HG03196 (cell line): Measurements from ENCODE around the gene KRT76.

Source experiments
- ATAC-seq: cut with Tn5 transposase; IDR thresholded peaks from one replicate; pipeline ENCODE4 v1.9.1; 2021; ENCODE audit not compliant: unreplicated experiment

The KRT76 gene

DNA sequence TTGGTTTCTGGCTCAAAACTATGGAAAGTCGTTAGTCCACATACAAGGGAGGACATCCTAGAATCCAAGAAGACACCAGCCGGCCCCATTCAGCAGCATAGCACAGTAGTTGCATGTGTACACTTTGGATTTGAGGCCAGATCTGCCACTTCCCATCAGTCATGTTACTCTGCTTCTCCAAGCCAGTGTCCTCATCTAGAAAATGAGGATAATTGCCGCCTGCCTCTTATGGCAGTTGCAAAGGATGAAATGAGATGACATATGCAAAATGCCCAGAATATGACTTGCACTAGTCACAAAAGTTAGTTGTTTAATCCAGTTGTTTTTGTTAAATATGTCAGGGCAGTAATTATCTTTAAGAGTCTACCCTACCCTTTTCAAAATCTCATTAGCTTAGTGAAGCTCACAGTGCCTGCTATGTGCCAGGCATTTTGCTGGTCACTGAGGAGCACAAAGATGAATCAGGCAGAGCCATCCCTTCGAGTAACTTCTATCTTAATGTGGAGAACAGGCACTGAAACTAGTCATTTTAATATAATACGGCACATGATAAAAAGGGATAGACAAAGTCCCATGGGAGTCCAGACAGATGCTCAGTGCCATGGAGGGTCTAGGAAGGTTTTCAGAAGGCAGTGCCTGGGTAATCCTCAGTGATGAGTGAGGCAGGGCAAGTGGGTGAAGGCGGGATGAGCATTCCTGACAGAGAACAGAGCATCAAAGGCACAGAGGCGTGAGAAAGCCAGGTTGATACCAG is 6.6 kb upstream of the KRT76 start:
- ATAC-seq: no peak

DNA sequence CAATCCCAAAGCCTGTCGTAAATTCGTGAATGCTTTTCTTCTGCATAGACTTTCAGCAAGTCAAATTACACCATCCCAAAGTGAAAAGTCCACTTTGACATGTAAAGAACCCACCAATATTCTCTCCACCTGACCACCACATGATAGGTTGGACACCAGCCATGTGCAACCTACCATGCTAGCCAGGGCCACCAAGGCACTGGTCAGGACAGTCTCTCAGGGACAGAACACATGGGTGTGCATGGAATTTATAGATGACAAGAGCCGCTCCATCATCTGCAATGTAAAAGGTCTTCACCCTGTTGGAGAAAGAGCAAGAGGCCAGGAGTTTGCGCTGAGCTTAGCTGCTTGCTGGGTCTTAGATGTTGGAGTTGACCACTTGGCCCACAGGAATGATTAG is 5.4 kb upstream of the KRT76 start:
- no peak for ATAC-seq

DNA sequence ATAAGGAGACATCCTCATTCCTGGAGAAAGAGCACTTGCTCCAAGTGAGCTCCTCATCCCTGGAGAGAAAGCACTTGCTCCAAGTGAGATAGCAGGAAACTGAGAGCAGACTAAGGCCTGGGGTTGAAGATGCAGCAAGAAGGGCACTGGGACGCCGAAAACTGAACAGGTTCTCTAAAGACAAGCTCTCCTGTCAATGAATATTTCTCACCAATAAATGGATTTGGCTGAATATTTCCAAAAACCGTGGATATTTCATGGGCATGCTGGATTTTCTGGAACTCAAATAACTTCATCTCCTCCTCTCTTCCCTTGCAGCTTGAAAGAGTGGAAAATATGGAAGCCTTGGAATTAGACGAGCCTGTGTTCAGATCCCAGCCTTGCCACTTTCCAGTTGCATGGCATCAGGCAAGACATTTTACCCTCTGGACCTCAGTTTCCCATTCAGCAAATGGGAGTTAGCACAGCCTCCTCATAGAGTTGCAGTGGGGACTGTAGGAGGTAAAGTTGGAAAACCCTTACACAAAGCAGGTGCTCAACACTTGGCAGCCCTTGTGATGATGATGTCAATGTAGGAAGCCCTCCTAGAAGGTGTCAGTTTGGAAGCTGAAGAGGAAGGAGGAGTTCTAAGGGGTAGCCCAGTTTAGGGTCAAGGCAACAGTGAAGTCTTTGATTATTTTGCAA is 4.4 kb upstream of the KRT76 start:
- no peak for ATAC-seq

DNA sequence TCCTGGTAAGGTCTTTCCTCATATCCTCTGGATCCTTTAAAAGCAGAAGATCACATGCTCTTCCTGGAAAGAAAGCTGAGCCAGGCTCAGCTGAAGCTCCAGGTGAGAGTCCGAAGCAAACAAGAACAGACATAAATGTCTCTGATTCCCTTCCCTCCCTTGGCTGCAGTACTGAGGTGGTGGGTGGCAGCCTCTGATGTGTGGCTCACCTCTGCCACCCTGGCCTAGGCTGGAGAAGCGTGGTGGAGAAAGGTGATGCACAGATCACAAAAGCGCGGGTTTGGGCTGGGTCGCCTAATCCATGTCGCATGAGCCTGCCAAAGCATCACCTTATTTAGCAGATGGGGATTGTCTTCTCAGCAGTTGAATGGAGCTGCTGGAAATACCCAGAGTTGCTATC is 2.8 kb upstream of the KRT76 start:
- ATAC-seq: no peak

DNA sequence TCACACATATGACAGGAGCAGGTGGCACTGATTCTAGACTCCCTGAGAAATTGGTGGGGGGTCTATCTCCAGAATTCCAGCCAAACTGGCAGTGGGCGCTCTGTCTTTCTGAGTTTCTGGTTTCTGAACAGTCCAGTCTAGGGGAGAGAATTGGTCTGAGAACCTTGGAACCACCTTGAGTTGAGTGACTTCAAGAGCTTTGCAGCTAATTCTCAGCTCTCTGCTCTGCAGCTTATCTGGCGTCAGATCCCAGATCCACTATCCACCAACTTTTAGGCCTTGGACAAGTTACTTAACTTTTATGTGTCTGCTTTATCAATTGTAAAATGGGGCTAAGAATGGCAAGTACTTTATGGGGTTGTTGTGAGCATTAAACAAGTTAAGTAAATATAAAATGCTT is 1.7 kb upstream of the KRT76 start:
- ATAC-seq: no peak

DNA sequence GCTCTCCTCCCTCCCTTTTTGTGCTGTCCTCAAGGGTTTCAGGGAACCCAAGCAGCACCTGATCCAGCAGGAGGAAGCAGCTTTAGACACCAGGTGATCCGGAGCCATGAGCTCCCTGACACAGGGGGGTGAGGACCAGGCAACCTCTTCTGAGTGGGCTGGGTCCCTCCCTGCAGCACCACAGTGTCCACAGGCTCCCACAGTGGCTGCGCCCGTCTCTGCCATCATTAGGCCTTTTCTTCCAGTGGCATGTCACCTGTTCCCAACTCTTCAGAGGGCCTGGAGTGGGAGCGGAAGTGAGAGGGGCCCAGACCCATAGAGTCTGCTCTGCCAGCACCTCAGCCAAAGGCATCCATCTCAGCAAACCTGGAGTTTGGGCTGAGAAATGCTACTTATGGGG is 421 bp upstream of the KRT76 start:
- ATAC-seq: no peak

DNA sequence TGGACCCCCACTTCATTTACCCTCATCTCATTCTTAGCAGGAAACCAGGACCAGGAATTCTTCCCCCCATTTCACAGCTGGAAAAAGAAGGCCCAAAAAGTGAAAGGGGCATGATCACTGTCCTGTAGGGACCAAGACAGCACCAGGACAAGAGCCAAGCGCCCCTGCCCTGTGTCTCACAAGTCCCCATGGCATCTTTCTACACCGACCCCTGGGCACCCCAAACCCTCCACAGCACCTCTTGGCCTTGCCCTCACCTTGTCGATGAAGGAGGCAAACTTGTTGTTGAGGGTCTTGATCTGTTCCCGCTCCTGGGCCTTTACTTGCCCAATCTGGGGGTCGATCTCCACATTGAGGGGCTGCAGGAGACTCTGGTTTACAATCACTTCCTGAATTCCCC is 710 bp downstream of the KRT76 start:
- ATAC-seq: no peak

DNA sequence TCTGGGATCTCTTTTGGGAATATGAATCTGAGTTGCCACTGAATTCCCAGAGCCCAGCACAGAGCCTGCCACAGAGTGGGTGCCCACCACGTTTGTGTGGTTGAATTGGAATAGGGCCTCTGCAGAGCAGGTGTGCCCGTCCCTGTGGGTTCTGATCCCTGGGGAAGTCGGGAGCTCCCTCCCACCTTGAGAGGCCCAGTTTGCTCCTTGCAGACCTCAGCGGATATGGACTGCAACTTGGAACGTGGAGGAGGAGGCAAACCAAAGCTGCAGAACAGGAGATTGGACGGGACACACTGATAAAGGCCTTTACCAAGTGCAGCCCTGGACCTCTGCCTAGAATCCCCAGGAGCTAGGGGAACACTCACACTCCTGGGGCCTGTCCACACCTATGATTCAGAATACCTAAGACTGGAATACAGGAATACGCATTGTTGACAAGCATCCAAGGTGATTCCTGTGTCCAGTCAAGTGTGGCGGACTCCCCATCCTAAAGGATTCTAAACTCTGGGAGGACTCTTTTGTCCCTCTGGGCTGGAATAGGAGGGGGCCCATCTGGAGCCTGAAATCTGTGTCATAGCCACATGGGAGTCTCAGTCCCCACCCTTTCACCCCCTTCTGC is 2.4 kb downstream of the KRT76 start:
- ATAC-seq: no peak

DNA sequence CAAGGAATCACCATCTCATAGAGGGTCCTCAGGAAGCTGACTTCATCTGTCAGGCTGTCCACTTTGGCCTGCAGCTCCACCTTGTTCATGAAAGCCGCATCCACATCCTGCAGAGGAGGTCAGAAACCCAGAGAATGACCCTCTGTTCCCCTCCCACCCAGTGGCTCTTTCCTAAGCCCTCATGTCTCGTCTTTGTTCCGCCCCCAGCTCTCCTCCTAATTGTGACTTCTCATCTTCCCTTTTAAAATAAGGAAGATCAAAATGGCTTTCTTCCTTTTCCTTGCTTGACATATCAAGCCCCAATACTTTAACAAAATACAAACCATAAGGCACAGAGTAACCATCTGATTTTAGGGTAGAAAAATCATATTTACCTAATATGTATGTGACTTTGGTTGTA is 4.4 kb downstream of the KRT76 start:
- no peak for ATAC-seq

DNA sequence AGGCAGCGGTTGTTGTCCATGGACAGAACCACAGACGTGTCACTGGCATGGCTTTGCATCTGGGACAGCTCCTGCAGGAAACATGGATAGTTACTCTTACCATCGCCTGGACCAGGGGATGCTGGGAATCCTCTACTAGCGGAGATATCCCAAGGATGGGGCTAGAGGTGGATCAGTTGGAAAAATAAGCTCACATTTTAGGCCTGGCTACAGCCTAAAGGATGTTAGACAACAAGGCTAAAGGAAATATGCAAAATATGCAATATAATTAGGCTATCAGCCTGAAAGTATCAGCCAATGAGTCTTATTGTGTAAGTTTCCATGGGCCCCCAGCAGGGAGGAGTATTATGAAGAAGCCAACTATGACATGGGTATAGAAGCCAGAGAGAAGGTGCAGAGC is 5.0 kb downstream of the KRT76 start:
- no peak for ATAC-seq

DNA sequence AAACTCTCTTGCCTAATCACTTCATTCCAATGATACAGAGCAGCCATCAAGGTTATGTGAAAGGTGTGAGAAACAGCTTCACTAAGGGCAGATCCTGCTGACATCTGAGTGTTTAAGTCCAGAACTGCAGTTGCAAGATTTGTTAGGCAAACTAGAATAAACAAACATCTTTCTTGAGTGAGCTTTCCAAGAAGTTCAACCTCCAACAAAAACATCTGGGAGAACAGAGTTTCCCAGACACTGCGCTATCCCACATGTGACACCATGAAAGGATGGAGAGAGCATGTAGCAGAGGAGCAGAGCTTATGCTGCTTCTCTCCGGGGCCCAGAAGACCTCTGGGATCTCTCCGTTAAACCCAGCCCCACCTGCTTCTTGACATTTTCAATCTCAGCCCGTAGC is 5.6 kb downstream of the KRT76 start:
- no peak for ATAC-seq

DNA sequence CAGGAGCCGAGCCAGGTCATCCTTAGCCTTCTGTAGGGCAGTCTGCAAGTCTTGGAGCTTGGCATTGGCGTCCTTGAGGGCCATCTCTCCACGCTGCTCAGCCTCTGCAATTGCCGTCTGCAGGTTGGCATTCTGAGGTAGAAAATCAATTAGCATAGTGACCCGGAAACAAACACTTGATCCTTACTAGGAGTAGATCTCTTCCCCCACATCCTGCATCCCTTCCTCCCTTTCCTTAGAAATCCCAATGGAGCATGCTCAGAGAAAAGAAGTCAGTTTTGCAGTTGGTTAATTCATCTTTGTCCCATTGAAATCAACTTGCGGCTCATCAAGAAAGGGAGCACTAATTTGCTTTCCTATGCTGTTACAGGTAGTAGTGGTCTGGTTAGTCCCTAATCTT is 6.1 kb downstream of the KRT76 start:
- no peak for ATAC-seq

DNA sequence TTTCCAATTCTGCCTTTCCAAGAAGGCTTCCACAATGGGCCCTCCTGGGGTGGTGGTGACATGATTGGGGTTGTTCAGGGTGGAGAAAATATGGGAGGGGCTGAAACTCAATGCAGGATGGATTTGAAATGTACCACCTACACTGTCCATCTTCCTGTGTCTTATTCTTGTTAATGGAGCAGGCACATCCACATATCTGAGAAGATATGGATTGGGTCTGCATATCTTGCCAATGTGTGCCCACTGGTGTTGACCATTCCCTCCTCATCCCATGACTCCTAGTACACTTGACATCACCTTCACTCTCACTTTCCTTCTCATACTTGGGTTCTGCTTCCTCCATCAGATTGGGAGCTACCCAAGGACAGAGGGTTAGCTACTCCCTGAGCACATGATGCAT is 7.2 kb downstream of the KRT76 start:
- ATAC-seq: no peak

DNA sequence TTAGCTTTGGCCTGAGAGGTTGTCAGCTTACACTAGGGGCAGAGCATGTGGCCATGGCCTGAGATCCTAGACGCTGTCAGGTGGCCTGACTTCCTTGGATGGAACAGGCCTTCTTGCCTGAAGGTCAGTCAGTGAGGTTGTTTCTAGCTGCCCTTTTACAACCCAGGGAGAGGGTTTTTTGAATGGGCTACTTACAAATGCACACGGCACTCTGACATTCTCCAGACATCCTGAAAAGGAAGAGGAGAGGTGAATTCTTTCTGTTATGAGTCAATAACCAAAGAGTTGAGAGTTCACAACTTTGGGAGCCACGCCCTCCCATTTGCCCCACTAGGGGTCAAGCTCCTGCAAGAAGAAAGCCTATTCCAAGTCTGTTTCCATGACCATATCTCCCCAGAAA is 7.8 kb downstream of the KRT76 start:
- no peak for ATAC-seq

DNA sequence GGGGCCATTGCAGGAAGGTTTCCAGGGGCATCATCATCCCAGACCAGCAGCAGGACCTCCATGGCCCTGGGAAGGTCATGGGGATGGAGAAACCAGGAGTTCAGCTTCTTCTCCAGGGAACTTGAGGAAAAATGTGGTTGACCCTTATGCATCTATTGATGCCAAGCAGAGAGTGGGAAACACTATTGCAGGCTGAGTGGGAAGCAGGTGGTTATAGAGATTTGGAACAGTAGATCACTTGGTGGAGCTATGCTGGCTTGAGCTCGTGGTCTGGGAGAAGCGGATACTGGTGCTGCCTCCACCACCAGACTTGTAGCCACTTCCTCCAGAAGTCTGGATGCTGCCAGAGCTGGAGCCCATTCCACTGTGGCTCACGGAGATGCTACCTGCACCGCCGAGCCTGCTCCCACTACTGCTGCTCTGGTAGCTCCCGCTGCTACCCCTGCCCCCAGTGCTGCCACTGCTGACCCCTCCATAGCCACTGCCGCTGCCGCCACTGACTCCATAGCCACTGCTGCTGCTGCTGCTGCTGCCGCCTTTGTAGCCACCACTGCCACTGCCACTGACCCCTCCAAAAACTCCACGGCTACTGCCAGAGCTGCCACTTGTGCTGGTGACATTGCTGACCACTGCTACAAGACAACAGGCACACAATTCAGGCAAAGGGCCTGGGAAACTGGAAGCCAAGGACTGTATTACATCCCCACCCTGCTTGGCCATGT is 8.5 kb downstream of the KRT76 start:
- ATAC-seq: no peak

DNA sequence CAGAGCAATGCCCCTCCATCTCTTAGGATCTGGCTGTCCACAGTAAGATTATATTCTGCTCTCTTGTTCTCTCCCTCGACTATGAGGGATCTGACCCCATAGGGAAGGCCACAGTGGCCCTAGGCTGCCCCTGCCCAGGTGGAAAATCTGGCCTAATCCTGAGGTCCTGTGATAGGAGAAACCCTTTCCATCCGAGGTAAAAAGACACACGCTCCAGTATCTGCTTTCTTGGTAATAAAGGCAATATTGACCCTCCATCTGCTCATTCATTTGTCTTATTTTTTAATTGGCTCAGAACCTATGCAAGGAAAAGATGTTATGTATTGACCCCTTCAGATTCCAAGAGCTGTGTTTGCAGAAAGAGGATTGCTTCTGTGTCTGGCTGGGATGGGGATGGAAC is 9.7 kb downstream of the KRT76 start:
- no peak for ATAC-seq

DNA sequence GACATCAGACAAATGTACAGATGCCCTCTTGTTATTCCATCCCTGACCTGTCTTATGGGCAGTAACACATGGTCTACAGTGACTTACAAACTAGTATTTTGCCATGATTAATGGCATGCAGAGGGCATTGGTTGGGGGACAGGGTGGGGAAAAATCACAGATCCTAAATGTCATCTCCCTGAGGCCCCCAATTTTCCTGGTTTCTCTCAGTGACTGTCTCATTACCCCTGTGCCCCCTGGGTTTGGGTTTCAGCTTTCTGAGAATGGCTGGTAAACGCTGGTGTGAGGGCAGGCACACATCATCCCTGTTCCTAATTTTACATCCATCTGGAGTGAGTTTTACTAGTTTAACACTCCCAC is 10.1 kb downstream of the KRT76 start:
- ATAC-seq: no peak

DNA sequence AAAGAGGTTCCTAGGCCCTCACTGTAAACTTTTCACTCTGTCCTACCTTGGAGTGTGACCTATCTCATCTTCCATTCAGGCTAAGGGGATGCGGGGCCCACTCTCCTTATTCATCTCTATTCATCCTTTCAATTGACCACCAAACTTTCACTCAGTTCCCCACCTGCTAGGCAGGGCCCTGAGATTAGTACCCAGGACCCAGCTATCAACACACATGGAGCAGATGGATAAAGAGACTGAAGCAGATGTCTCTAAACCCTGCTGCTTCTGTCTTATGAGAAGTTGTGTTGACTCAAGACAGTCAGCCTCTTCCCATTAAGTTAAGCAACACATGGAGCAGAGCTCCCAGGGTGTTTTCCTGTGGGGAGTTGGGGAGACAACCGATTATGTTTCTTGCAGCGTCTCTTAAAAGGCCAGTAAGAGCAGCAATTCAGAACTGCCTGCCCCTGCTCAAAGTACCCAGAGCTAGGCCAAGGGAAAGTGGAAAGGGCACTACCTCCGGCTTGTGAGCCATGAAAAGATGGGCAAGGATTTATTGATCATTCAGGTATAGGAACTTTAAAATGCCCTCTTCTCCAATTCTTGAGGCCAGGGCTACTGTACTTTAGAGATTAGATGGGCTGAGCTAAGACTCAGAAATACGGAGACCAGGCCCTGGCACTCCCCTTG is 10.7 kb downstream of the KRT76 start:
- ATAC-seq: no peak

DNA sequence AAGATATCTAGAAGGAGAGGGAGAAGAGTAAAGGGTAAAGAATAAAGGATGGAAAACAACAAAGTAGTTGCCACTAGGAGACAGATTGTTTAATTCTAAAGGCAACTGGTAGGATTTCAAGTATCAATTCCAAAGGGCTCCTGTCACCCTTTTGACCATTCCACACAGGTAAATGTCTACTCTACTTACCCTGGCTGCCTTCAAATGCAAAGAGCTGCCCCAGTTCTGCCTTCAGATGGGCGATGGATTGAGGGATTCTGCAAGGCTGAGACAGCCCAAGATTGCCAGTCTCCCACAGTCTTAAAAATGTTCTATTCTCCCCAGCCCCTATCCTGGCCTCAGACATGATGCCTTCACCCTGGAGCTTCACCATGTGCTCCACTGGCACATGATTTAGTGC is 11.4 kb downstream of the KRT76 start:
- no peak for ATAC-seq

DNA sequence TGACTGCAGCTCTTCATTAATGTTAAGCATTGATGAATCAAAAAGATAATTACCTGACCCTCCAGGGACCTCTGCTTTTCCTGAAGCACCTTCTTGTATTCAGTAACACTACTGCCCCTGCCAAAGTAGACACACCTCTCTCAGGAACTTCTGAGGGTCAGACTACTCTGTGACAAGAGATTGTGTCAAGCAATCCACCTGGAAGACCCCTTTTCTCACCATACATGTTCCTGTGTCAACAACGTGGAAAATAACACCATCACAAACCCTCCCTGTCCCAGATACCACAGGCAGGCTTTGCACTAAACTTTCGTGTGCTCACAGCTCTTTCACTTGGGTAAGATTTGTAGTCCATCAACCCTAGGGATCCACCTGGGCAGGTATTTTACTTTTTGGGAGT is 13.2 kb downstream of the KRT76 start:
- ATAC-seq: no peak

DNA sequence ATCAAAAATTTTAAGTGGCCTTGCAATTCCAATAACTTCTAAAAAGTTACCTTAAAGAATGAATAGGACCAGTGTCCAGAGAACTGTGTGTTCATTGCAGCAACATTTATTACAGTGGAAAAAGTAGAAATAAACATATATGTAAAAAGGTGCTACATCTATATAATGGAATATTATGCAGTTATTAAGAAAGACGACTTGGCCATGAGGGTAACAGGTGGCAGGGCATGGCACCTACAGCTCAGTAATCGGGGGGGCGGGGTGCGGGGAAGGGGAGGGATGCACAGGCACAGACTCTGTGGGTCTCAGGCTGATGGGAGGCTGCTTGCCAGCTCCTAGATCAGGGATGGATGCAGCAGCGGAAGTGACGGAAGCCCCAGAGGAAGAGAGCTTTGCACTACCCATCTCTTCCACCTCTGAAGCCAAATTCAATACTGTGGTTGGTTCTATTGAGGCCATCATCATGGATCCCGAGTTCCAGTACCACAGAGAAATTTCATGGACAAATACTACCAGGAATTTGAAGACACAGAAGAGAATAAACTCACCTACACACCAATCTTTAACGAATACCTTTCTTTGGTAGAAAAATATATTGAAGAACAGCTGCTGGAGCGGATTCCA is 14.0 kb downstream of the KRT76 start:
- no peak for ATAC-seq
